NCI-H2029 treated with DMSO at 0.1 percent for 48 hours (cell line): ENCODE measurements around the gene PRKCQ.
"Not testable (repeated sequence)": the region's sequence is repeated elsewhere in the genome, so short reads cannot be mapped to it uniquely, and the experiment has no call there.

Experiments used
- DNase-seq: peaks from one replicate; lab custom pipeline; 2025; lab: John Stamatoyannopoulos, UW

Gene PRKCQ

DNA sequence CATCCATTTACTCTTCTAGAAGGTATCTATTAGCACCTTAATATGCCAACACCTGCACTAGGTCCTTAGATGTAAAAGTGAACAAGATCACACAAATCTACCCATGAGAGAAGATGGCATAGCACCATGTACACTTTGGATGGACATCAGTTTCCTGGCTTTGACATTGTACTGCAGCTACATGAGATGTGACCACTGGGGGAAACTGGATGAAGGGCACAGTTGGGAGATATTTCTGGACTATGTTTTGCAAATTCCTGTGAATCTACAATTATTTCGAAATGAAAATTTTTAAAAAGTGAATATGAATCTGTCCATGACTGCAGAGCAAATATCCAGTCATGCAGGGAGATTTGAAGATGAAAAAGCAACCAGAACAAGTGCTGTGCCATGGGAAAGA, 124.5 kb downstream of the PRKCQ start:
- no peak for DNase-seq

DNA sequence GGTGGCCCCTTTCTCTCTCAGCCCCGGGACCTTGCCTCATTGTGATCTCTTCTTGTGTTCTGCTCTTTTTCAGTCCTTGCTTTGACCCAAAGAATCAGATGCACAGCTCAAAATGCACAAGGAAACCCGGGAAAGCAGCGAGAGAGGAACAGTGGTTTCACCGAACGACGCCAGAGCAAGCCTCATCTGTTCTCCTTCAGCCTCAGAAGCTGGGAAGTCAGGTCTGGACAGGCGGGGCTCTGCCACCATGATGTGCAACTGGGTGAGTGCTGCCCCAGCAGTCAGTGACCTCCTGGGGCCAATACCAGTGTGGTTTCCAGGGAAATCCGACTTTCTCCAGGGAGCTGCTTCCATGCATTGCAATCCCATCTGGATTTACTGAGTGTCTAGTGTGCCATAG, 133.4 kb downstream of the PRKCQ start:
- no peak for DNase-seq

DNA sequence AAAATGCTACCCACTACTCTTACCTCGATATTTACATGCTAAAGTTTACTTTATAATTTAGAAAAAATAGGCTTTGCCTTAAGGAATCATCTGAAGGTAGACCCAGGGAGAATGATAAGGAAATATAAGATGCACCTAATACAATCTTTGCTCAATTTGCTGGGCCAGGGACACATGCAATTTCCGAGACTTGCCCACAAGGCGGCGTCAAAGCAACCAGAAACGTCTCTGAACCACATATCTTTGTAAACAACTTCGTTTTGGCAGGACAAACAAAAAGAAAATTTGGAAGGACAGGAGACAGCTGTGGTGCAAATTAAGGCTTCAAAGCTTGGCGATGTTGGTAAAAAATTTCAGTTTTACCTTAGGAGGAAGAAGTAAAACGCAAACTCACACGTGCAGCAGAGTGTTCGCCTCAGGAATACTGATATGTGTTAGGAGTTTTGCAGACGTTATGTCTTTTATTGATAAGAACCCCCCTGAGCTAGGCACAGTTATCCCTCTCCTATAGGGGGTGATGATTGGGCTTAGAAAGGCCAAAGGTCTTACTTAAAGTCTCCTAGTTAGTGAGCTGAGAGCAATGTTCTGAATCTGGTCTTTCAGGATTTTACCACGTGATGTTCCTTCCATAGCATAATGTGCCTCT, 134.3 kb downstream of the PRKCQ start:
- no peak for DNase-seq

DNA sequence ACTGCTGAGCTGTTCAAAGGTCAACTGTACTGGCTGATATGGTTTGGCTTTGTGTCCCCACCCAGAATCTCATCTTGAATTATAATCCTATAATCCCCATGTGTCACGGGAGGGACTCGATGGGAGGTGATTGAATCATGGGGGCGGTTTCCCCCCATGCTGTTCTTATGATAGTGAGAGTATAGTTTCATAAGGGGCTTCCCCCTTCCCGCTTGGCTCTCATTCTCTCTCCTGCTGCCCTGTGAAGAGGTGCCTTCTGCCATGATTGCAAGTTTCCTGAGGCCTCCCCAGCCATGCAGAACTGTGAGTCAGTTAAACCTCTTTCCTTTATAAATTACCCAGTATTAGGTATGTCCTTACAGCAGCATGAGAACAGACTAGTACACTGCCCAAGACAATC, 140.2 kb downstream of the PRKCQ start:
- not testable (repeated sequence) for DNase-seq

GRCh38 chr10:6431861-6432260, 148.2 kb downstream of the PRKCQ start:
- DNase-seq = no peak

DNA sequence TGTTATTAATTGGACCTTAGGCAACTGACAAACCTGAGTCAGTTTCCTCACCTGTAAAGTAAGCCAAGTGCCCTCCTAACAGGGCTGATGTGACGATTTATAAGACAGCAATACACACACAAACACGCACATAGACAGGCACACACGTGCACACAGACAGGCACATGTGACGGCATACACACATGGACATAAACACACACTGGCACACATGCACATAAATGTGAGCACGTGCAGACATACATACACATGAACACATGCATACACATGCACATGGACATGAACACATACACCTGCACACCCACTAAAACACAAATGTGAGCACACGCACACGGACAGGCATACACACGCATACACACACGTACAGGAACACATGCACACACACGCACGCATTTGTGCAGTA, 148.9 kb downstream of the PRKCQ start:
- no peak for DNase-seq

DNA sequence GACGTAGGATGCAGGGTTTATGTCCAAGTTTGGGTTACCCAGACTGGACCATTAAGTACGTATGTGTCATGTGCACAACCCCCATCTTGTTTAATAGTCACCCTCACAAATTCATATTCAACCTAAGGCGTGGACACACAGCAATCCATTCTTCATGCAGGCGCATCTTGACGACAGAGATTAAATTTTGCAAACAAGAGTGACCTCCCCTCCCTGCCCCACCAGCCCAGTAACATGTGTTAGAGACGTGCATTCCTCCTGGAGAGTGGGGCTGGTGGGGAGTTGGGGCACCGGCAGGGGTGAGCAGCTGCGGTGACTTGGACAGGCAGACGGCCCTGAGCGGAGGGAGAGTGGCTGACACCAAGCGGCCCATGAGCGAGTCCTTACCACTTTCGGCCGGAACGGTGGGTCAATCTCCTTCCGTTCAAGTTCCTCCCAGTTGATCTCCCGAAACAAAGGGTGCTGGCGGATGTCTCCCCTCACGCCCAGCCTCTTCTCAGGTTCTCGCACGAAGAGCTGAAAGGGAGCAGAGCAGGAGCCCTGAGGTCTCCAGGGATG, 149.6 kb downstream of the PRKCQ start:
- no peak for DNase-seq

DNA sequence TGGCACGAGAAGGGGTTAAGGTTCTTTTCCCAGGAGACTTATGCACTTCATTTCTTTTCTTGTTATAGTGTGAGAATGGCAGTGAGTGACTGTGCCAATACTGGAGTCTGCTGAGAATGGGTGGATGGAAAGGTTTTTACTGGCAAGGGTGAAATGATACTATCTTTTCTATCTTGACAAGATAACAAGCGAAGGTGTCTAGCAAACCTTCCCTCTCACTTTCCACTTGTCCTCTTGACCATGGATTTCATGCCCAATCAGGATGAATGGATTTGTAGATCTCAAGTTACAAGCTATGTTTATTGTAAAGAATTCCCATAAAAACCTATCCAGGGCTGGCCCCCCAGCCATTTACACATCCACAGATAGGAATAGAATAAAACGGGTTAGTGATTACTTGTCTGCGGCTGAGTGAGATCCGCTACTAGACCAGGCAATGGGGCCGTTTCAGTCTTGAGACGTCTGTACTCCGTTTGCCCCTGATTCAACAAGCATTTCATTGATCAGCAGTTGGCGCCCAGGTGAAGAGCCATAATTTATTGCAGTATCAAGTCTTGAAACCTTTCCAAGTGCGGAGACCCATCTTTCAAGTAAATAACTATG, 152.6 kb downstream of the PRKCQ start:
- no peak for DNase-seq

DNA sequence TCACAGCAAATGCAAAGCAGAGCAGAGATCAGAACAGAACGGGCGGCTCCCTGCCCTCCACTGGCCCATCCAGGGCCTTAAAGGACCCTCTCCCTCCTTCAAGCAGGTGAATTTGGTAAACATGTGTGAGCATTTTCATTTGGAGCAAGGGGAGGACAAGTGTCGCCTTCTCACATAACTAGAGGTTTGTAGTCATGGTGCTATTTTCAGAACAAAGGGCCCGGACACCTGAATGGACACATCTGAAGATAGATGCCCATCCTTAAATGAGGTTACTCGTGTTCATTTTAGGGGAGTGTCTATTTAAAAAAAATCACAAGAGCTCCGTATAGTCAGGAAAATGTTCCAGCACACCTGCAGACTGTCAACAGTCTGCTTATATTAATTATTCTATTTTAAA, 153.8 kb downstream of the PRKCQ start:
- no peak for DNase-seq

DNA sequence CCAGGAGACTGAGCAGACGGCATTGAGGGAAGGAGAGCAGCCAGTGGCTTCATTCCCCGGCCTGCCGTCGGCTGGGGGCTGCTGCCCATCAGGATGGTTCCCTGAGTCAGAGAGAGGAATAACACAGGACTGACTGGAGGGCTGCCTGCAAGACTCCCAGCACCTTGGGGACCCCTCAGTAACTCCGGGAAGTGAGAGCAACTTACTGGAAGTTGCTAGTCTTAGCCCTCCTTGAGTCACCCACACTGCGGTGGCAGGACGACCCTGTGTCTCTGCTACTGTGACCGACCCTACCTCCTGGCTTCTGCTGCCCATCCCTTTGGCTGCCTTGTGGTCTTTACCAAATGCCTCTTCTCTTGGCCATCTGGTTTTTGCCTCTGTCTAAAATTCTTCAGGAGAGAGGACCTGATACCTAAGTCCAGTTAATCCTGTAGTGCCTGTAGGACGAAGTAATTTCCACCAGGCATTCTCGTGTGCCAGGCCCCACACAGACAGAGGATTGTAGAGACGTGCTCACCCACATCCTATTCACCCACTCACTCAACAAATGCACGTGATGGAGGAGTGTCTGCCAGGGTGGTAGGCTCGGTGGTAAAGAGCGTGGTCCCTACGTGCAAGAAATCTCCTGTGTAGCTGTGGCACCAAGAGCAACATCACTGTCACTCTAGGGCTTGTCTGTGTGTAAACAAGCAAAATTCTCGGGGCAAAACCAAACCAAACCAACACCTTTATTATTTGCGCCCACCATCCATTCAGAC, 156.5 kb downstream of the PRKCQ start:
- DNase-seq = no peak

DNA sequence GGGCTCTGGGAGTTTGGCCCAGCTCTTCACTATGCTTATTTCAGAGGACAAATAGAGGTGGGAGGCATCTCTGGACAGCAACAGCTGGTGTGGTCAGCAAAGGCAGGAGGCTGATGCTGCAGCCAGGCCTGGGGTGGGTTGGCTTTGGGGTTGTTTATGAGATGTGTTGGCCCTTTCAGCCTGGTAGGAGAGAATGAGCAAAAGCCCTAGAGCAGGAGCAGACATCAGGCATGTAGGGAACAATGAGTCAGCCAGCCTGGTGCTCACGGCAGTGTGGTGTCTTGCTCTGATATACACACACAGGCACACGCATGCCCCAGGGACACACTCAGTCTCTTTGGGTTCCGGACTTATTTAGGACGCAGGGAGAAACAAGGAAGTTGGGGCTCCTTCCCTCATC, 157.1 kb downstream of the PRKCQ start:
- no peak for DNase-seq

DNA sequence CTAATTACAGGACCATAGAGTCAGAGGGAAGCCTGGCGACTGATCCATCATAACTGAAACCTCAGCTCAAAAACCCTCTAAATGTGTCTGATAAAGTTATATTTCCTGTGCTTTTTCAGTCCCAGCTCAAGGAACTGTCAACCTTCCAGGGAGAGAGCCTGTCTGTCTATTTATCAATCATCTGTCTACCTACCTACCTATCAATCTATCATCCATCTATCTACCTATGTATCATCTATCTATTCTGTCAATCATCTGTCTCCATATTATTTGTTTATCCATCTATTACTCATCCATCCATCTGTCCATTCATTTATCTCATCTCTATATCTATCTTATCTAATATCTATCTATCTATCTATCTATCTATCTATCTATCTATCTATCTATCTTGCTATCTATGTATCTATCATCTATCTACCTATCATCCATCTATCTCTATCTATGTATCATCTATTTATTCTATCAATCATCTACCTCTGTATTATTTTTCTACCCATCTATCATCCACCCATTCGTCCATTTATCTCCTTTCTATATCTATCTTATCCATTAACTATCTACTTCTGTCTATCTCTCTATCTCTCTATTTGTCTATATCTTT, 161.4 kb downstream of the PRKCQ start:
- no peak for DNase-seq

GRCh38 chr10:6418167-6418566, 161.9 kb downstream of the PRKCQ start:
- DNase-seq = no peak

GRCh38 chr10:6416892-6417512, 163.1 kb downstream of the PRKCQ start:
- DNase-seq = no peak

GRCh38 chr10:6411436-6411835, 168.6 kb downstream of the PRKCQ start:
- no peak for DNase-seq

DNA sequence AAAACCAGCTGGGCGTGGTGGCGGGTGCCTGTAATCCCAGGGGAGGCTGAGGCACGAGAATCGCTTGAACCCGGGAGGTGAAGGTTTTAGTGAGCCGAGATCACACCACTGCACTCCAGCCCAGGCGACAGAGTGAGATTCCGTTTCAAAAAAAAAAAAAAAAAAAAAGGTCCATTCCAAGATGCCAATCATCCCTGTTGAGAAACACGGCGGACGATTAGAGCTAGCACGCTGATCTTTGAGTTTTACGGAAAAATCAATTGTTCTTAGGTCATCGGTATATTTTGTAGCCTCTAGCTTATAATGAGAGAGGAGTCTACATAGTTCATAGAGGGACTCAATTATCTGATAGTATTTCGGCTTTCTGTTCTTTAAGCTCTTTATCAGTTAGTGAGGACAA, 169.2 kb downstream of the PRKCQ start:
- DNase-seq = no peak

GRCh38 chr10:6409971-6410643, 170.0 kb downstream of the PRKCQ start:
- DNase-seq = no peak

GRCh38 chr10:6408799-6409198, 171.3 kb downstream of the PRKCQ start:
- DNase-seq = no peak

DNA sequence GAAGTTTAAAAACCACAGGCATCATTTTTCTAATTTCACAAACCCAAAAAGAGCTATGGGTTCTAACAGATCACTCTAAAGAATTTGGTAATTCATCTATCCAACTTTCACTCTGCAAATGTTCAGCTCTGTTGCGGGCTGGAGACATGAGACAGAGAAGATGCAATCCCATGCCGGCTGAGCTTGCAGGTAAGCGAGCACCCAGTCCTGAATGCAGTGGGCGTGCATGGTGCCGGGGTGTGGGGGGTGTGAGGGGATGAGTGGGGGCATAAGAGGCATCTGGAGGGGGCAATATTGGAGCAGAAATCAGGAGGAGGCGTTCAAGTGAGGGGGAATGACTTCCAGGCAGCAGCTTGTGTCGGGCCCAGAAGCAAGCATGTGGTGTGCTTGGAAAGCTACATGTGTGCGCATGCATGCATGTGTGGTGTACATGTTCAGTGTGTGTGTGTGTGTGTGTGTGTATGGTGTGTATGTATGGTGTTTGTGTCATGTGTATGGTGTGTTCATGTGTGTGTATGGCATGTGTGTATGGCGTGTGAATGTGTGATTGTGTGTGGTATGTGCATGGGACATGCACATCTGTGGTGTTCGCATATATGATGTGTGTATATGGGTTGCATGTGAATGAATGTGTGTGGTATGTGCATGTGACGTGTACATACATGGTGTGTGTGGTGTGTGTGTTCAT, 172.9 kb downstream of the PRKCQ start:
- DNase-seq = no peak

DNA sequence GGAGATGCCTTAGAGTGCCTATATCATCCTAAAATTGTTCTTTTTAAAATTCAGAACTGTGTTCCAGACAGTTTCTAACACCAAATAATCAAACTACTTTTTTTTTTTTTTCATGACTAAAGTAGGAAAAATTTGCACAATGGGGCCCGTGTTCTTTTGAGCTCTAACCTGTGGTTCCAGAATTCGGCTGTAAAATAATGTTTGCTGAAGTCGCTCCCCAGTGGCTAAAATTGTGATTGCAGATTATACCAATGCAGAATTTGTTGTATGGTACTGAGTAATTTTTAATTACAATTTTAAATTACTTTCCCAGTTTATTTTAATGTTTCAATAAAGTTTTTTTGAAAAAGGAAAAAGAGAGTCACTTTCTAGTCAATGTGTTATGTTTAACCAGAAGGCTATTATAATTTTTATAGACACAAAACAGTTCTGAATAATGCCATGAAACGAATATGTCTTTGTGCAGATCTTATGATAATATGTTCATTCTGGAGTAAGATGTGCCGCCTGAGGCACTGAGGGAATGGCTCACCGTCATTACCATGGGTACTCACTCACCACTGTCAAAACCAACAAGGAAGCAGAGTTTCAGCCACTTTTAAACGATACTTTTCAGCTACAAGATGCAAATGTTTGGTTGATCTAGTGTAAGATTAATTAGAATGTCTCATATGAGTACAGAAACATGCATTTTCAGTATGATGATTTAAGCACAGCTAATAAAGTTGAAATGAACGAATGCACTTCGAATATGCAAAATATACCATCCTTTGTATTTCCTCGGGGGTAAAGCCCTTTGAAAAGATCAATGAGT, 173.6 kb downstream of the PRKCQ start:
- no peak for DNase-seq
